ENCODE measurements around the gene IGDCC3. TPM values are rescaled to one million over a fixed set of nuclear protein-coding genes. Genes with fewer than 3 reads are reported as not detected.
"Not testable (repeated sequence)": the region's sequence is repeated elsewhere in the genome, so short reads cannot be mapped to it uniquely, and the experiment has no call there.

The IGDCC3 gene
- total RNA-seq, 6 donors from 2014 or later, result 0.10 to 0.29 TPM; not detected in 4

DNA sequence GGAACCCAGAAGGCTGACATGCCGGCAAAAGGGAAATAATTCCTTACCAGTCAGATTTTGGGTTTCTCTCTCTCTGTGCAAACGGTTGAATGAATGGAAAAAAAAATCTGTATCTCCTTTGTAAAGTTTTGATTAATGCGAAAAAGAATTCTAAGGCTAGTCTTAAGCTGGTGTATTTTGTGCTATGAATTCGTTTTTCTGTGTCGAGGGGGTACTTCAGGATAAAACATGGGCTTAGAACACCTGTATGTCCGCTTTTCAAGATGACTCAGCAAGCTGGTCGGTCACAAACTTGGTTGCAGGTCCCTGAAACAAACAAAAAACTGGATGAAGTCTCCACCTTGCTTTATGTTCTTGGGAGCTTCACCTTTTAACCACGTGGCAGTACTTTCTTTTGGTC, 28.5 kb downstream of the IGDCC3 start:
- DNase-seq, result no peak
- no peak overlapping the region for H3K4me3 ChIP-seq
- no peaks in the 10 kb centered on the region for H3K4me1 ChIP-seq
- no peak for TF ChIP-seq EP300 (IDR thresholded peaks at IDR 0.05)
- no peak for TF ChIP-seq CTCF (IDR thresholded peaks at IDR 0.05)
- TF ChIP-seq POLR2AphosphoS5 (IDR thresholded peaks at IDR 0.05), result no peak
- TF ChIP-seq POLR2A (IDR thresholded peaks at IDR 0.05), result no peak
- peaks cover 0 to 7% (median 0%) of the 10 kb centered on the region in 4 donors for H3K9me3 ChIP-seq
- no peak for ATAC-seq (ENCODE audit: low FRiP score in 2 of 2)
- H3K27ac ChIP-seq, result no peak overlapping the region
- H3K27me3 ChIP-seq, result no peaks in the 10 kb centered on the region
- no peaks in the 10 kb centered on the region for H3K36me3 ChIP-seq
- WGBS, 2 donors, result 72 to 75% methylated on average over 8 of the region's 8 CpGs

- H3K27me3 ChIP-seq; H3K27ac ChIP-seq; DNase-seq; H3K4me1 ChIP-seq; ATAC-seq (ENCODE audit: low FRiP score in 2 of 2); H3K36me3 ChIP-seq; H3K4me3 ChIP-seq; H3K9me3 ChIP-seq: not testable (repeated sequence)
- 84 to 93% methylated on average over 8 of the region's 8 CpGs for whole genome bisulfite sequencing, 2 donors
These were observed 30.0 kb downstream of the IGDCC3 start for GRCh38 chr15:65347756-65348155.

- DNase-seq, result no peak
- Histone ChIP-seq H3K4me3 (no peak overlapping the region), H3K27ac (no peak overlapping the region), H3K4me1 (no peaks in the 10 kb centered on the region), H3K36me3 (no peaks in the 10 kb centered on the region), H3K9me3 (peaks cover 0 to 1% (median 0%) of the 10 kb centered on the region in 4 donors), H3K27me3 (no peaks in the 10 kb centered on the region)
- WGBS, 2 donors, result 54 to 74% methylated on average over 6 of the region's 6 CpGs
- TF ChIP-seq POLR2A (IDR thresholded peaks at IDR 0.05), result no peak
- TF ChIP-seq EP300 (IDR thresholded peaks at IDR 0.05), result no peak
- no peak for TF ChIP-seq CTCF (IDR thresholded peaks at IDR 0.05)
- no peak for TF ChIP-seq POLR2AphosphoS5 (IDR thresholded peaks at IDR 0.05)
- no peak for ATAC-seq (ENCODE audit: low FRiP score in 2 of 2)
These were observed 30.8 kb downstream of the IGDCC3 start for GRCh38 chr15:65346856-65347598.

DNA sequence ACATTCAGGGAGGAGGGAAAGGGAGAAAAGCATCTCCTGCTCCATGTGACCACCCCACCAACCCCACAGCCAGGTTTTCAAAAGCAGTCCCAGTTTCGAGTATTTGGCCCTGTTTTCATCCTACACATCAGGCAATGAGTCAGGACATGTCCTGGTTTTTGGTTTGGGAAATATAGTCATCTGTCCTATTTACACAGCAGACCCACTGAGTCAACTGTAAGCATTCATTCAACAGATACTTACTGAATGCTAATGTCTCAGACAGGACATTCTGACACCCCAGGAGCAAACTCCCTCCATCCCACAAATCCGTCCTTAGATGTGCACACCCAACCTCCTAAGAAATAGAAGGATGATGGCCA, 32.9 kb downstream of the IGDCC3 start:
- no peaks in the 10 kb centered on the region for H3K27me3 ChIP-seq
- H3K4me1 ChIP-seq, result no peaks in the 10 kb centered on the region
- H3K27ac ChIP-seq, result no peak overlapping the region
- WGBS, 2 donors, result 91 to 94% methylated on average over 2 of the region's 2 CpGs
- no peak overlapping the region for H3K4me3 ChIP-seq
- H3K36me3 ChIP-seq, result no peaks in the 10 kb centered on the region
- DNase-seq (no peak), ATAC-seq (ENCODE audit: low FRiP score in 2 of 2) (no peak)
- H3K9me3 ChIP-seq, result no peaks in the 10 kb centered on the region
- no peak for TF ChIP-seq EP300 (IDR thresholded peaks at IDR 0.05)
- TF ChIP-seq CTCF (IDR thresholded peaks at IDR 0.05), result no peak
- TF ChIP-seq POLR2A (IDR thresholded peaks at IDR 0.05), result no peak
- TF ChIP-seq POLR2AphosphoS5 (IDR thresholded peaks at IDR 0.05), result no peak

DNA sequence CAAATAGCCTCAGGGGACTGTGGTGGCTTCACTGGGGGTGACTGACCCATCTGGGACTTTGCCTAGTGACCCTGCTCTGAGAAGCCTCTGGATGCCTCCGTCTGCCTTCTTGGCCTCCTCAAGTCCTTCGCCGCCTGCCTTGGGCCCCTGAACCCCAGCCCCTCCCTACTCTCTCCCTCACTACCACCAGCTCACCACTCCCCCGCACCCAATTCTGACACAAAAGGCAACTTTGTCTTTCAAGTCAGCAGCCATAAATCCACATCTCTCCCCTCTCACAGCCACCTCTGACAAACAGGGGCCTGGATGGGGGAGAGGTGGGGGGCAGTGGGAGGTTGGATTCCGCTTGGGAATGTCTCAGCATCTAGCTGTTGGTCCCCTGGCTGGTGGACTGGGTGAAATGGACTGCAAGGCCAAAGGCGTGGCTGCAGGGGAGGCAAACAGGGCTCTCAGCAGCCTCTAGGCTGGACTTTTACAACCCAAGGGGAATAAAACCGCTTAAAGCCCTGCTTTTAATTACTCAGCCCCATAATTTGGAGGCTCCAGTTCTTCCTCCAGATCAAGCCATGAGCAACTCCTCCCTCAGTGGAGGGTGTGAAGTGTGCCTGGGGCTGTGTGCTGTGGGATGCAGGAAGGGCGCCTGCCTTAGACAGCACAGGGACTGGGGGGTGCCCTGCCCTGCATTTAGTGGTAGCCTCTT, 33.4 kb downstream of the IGDCC3 start:
- no peak overlapping the region for H3K4me3 ChIP-seq
- DNase-seq, result no peak
- TF ChIP-seq POLR2AphosphoS5 (IDR thresholded peaks at IDR 0.05) (no peak), CTCF (IDR thresholded peaks at IDR 0.05) (no peak), EP300 (IDR thresholded peaks at IDR 0.05) (no peak), POLR2A (IDR thresholded peaks at IDR 0.05) (no peak)
- no peak overlapping the region for H3K27ac ChIP-seq
- H3K9me3 ChIP-seq, result no peaks in the 10 kb centered on the region
- ATAC-seq (ENCODE audit: low FRiP score in 2 of 2), result no peak
- 87 to 89% methylated on average over 6 to 8 of the region's 8 CpGs for WGBS, 2 donors
- H3K27me3 ChIP-seq, result no peaks in the 10 kb centered on the region
- no peaks in the 10 kb centered on the region for H3K4me1 ChIP-seq
- no peaks in the 10 kb centered on the region for H3K36me3 ChIP-seq

Data from upper lobe of left lung (tissue), 6 donors.